Measurements from ENCODE around the gene JAK1. TPM values are rescaled to one million over a fixed set of nuclear protein-coding genes. Genes with fewer than 3 reads are reported as not detected.

The JAK1 gene
- total RNA-seq, 2 donors from 2014 or later, result 22.9 to 23.2 TPM

DNA sequence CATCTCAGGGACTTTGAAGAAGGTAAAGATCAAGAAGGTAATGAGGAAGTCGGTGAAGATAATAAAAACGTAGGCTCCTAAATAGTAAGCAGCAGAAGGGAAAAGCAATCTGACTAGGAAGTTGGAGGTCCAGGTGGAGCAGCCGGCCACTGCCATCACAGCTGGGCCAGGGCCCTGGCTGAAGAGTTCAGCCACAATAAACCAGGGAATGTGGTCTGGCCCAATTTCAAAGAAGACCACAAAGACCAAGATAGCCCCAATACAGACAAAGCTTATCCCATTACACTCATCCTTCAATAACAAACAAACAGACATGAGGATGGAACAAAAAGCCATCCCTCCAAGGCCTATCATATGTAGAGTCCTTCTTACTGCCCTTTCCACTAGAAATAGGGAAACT is 18.4 kb upstream of the JAK1 start:
- WGBS, 2 experiments (ENCODE audit: insufficient coverage in 1 of 2, insufficient read length in 1 of 2), result 92 to 95% methylated on average over 3 of the region's 3 CpGs
- TF ChIP-seq, protein P1, sequence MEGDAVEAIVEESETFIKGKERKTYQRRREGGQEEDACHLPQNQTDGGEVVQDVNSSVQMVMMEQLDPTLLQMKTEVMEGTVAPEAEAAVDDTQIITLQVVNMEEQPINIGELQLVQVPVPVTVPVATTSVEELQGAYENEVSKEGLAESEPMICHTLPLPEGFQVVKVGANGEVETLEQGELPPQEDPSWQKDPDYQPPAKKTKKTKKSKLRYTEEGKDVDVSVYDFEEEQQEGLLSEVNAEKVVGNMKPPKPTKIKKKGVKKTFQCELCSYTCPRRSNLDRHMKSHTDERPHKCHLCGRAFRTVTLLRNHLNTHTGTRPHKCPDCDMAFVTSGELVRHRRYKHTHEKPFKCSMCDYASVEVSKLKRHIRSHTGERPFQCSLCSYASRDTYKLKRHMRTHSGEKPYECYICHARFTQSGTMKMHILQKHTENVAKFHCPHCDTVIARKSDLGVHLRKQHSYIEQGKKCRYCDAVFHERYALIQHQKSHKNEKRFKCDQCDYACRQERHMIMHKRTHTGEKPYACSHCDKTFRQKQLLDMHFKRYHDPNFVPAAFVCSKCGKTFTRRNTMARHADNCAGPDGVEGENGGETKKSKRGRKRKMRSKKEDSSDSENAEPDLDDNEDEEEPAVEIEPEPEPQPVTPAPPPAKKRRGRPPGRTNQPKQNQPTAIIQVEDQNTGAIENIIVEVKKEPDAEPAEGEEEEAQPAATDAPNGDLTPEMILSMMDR (conservative IDR thresholded peaks at IDR 0.05), result no peak
- H3K4me3 ChIP-seq (ENCODE audit: low read length), result no peak overlapping the region

DNA sequence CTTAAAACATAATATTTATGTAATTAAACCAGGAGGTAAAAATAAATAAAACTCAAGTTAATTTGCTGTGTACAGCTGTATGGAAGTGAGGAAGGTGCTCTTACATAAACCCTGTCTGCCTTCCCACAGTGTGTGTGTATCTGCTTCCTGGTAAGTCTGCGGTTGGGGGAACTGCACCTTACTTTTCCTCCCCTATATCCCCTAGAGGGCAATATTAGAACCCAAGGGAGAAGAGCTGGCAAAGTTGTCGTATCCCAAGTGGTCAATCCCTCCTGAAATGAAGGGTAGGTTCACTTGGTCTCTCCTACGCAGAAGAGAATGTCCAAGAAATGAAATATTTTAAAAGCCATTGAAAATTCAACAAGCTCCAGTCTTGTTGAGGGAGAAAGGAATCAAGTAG is 17.8 kb upstream of the JAK1 start:
- peaks cover 28% of the 10 kb centered on the region for H3K27me3 Mint-ChIP-seq (ENCODE audit: insufficient read depth)
- H3K27ac Mint-ChIP-seq, result no peak overlapping the region
- TF ChIP-seq, protein P1 (conservative IDR thresholded peaks at IDR 0.05), result peak; percentile 31
- H3K36me3 ChIP-seq (ENCODE audit: control insufficient read depth, insufficient read depth, low read length), result no peaks in the 10 kb centered on the region
- H3K9ac ChIP-seq (ENCODE audit: extremely low read depth, low read length, poor library complexity, severe bottlenecking), result no peak overlapping the region
- 83 to 99% methylated on average over 1 to 3 of the region's 3 CpGs for WGBS, 2 experiments (ENCODE audit: insufficient coverage in 1 of 2, insufficient read length in 1 of 2)
- H3K4me3 Mint-ChIP-seq, result no peak overlapping the region
- H3K4me3 ChIP-seq (ENCODE audit: low read length), result no peak overlapping the region
- no peaks in the 10 kb centered on the region for H3K27me3 ChIP-seq (ENCODE audit: control insufficient read depth, insufficient read depth, low read length, poor library complexity, severe bottlenecking)
- no peak for DNase-seq
- no peak overlapping the region for H3K27ac ChIP-seq (ENCODE audit: low read depth, low read length)
- no peaks in the 10 kb centered on the region for H3K36me3 Mint-ChIP-seq (ENCODE audit: low read depth)
- H3K4me1 ChIP-seq (ENCODE audit: control insufficient read depth, insufficient read depth, low read length), result peaks cover 11% of the 10 kb centered on the region
- H3K4me1 Mint-ChIP-seq, result peaks cover 20% of the 10 kb centered on the region
- H3K9me3 ChIP-seq (ENCODE audit: control insufficient read depth, low read length), result no peaks in the 10 kb centered on the region
- no peaks in the 10 kb centered on the region for H3K9me3 Mint-ChIP-seq

More for the DNA sequence above, 18.4 kb upstream of the JAK1 start:
- no peak overlapping the region for H3K27ac Mint-ChIP-seq
- H3K9ac ChIP-seq (ENCODE audit: extremely low read depth, low read length, poor library complexity, severe bottlenecking), result no peak overlapping the region
- peaks cover 11% of the 10 kb centered on the region for H3K4me1 ChIP-seq (ENCODE audit: control insufficient read depth, insufficient read depth, low read length)
- peaks cover 25% of the 10 kb centered on the region for H3K27me3 Mint-ChIP-seq (ENCODE audit: insufficient read depth)
- no peaks in the 10 kb centered on the region for H3K27me3 ChIP-seq (ENCODE audit: control insufficient read depth, insufficient read depth, low read length, poor library complexity, severe bottlenecking)
- H3K36me3 Mint-ChIP-seq (ENCODE audit: low read depth), result no peaks in the 10 kb centered on the region
- H3K36me3 ChIP-seq (ENCODE audit: control insufficient read depth, insufficient read depth, low read length), result no peaks in the 10 kb centered on the region
- peaks cover 20% of the 10 kb centered on the region for H3K4me1 Mint-ChIP-seq
- H3K9me3 ChIP-seq (ENCODE audit: control insufficient read depth, low read length), result no peaks in the 10 kb centered on the region
- H3K9me3 Mint-ChIP-seq, result no peaks in the 10 kb centered on the region
- no peak for DNase-seq
- H3K4me3 Mint-ChIP-seq, result no peak overlapping the region
- H3K27ac ChIP-seq (ENCODE audit: low read depth, low read length), result no peak overlapping the region

GRCh38 chr1:64983110-64983509 is 16.8 kb upstream of the JAK1 start:
- no peaks in the 10 kb centered on the region for H3K9me3 Mint-ChIP-seq
- H3K27ac Mint-ChIP-seq, result no peak overlapping the region
- Histone ChIP-seq H3K4me1 (ENCODE audit: control insufficient read depth, insufficient read depth, low read length) (peaks cover 11% of the 10 kb centered on the region), H3K9me3 (ENCODE audit: control insufficient read depth, low read length) (no peaks in the 10 kb centered on the region), H3K9ac (ENCODE audit: extremely low read depth, low read length, poor library complexity, severe bottlenecking) (no peak overlapping the region), H3K36me3 (ENCODE audit: control insufficient read depth, insufficient read depth, low read length) (no peaks in the 10 kb centered on the region), H3K27ac (ENCODE audit: low read depth, low read length) (no peak overlapping the region), H3K4me3 (ENCODE audit: low read length) (no peak overlapping the region), H3K27me3 (ENCODE audit: control insufficient read depth, insufficient read depth, low read length, poor library complexity, severe bottlenecking) (no peaks in the 10 kb centered on the region)
- H3K4me1 Mint-ChIP-seq, result peaks cover 20% of the 10 kb centered on the region
- no peak overlapping the region for H3K4me3 Mint-ChIP-seq
- no peaks in the 10 kb centered on the region for H3K36me3 Mint-ChIP-seq (ENCODE audit: low read depth)
- peaks cover 28% of the 10 kb centered on the region for H3K27me3 Mint-ChIP-seq (ENCODE audit: insufficient read depth)
- TF ChIP-seq, protein P1 (conservative IDR thresholded peaks at IDR 0.05), result no peak
- DNase-seq, result no peak
- 92 to 93% methylated on average over 4 to 5 of the region's 5 CpGs for WGBS, 2 experiments (ENCODE audit: insufficient coverage in 1 of 2, insufficient read length in 1 of 2)
